H1 (cell line): ENCODE data around the gene WDR89. TPM values are rescaled to one million over a fixed set of nuclear protein-coding genes. Genes with fewer than 3 reads are reported as not detected.

Experiments used
- CTCF ChIA-PET: fragments of 300-600 bp; sonication (Branson Sonifier 250); formaldehyde crosslinking; loops from one replicate; lab custom pipeline; 2021; ENCODE audit not compliant: partially characterized antibody; lab: Charles Lee
- POLR2A ChIA-PET: fragments of 300-600 bp; sonication (Branson Sonifier 250); formaldehyde crosslinking; loops from one replicate; lab custom pipeline; 2021; ENCODE audit warnings: inconsistent platforms; ENCODE audit not compliant: partially characterized antibody; lab: Charles Lee
- DNase-seq, 2 experiments: peaks; one replicate each; pipeline versions ENCODE4 v3.0.0 to v3.0.0-alpha.2; 2010 to 2022; ENCODE audit warnings: low spot score in 2 of 2, low read depth in 1 of 2, mixed read lengths in 1 of 2
- FAIRE-seq: peaks from 2 replicates; lab custom pipeline; 2011; peaks lifted over from hg19 to GRCh38; lab: Jason Lieb, UNC
- H2AFZ ChIP-seq: 2 replicates; pipeline ENCODE4 v1.8.1; 2012; ENCODE audit warnings: low read length, inconsistent platforms
- H2AK5ac ChIP-seq: 2 replicates; pipeline ENCODE4 v1.6.1; 2013; ENCODE audit warnings: low read depth, low read length
- H2BK120ac ChIP-seq: replicated peaks from 2 replicates; pipeline ENCODE3; 2013; ENCODE audit warnings: low read depth, low read length, inconsistent platforms
- H2BK12ac ChIP-seq: 2 replicates; pipeline ENCODE4 v1.6.1; 2013; ENCODE audit warnings: low read depth, low read length
- H2BK15ac ChIP-seq: 2 replicates; pipeline ENCODE4 v1.6.1; 2013; ENCODE audit warnings: low read length
- H2BK20ac ChIP-seq: 2 replicates; pipeline ENCODE4 v1.6.1; 2013; ENCODE audit warnings: low read length
- H2BK5ac ChIP-seq: 2 replicates; pipeline ENCODE4 v1.6.1; 2013; ENCODE audit warnings: low read depth, low read length
- H3K14ac ChIP-seq: 2 replicates; pipeline ENCODE4 v1.6.1; 2013; ENCODE audit warnings: inconsistent platforms; ENCODE audit not compliant: insufficient read length
- H3K18ac ChIP-seq: 2 replicates; pipeline ENCODE4 v1.6.1; 2013; ENCODE audit warnings: low read length; ENCODE audit errors: extremely low read depth
- H3K23ac ChIP-seq: 2 replicates; pipeline ENCODE4 v1.6.1; 2013; ENCODE audit warnings: inconsistent platforms; ENCODE audit not compliant: insufficient read length
- H3K23me2 ChIP-seq: 2 replicates; pipeline ENCODE4 v1.6.1; 2013; ENCODE audit warnings: low read depth, low read length
- H3K27ac ChIP-seq: 2 replicates; pipeline ENCODE4 v1.6.1; 2011; ENCODE audit warnings: low read depth, low read length, inconsistent platforms
- H3K27me3 ChIP-seq, 4 experiments: replicated peaks in 1 of 4; 1 replicate in 1 of 4; 2 replicates in 3 of 4; pipeline versions ENCODE4 v1.6.1 to v1.8.1; 2011 to 2013; ENCODE audit warnings: low read length in 3 of 4, mild to moderate bottlenecking in 3 of 4, inconsistent platforms in 2 of 4, mixed read lengths in 2 of 4, moderate library complexity in 1 of 4; ENCODE audit not compliant: control insufficient read depth in 3 of 4, insufficient read depth in 3 of 4; ENCODE audit errors: extremely low read depth in 1 of 4
- H3K36me3 ChIP-seq, 4 experiments: 2 replicates each; pipeline versions ENCODE4 v1.6.1 to v1.8.1; 2011 to 2013; ENCODE audit warnings: mild to moderate bottlenecking in 4 of 4, low read length in 3 of 4, moderate library complexity in 2 of 4, control low read depth in 1 of 4, inconsistent platforms in 1 of 4; ENCODE audit not compliant: insufficient read depth in 4 of 4, control insufficient read depth in 2 of 4
- H3K4ac ChIP-seq: replicated peaks from 2 replicates; pipeline ENCODE3; 2013; ENCODE audit warnings: low read length, low read depth, mixed read lengths, inconsistent platforms; ENCODE audit not compliant: insufficient read length
- H3K4me1 ChIP-seq, 4 experiments: replicated peaks in 1 of 4; 1 replicate in 1 of 4; 2 replicates in 3 of 4; pipeline versions ENCODE4 v1.6.1 to v1.8.1; 2011 to 2013; ENCODE audit warnings: low read length in 3 of 4, inconsistent platforms in 2 of 4, mixed read lengths in 1 of 4; ENCODE audit not compliant: insufficient read depth in 4 of 4, control insufficient read depth in 3 of 4
- H3K4me2 ChIP-seq, 2 experiments: 2 replicates each; pipeline versions ENCODE4 v1.6.1 to v1.8.1; 2011 to 2013; ENCODE audit warnings: low read depth in 2 of 2, low read length in 2 of 2, control low read depth in 1 of 2, inconsistent platforms in 1 of 2, mild to moderate bottlenecking in 1 of 2; ENCODE audit not compliant: insufficient read depth in 1 of 2
- H3K4me3 ChIP-seq, 4 experiments: fragments of 200-600, 300-600 bp in 1 of 4; sonication (generic), shearing (Covaris generic), sonication (Bioruptor Twin) in 1 of 4; 2 replicates each; pipeline versions ENCODE4 v1.5.1 to v1.8.1; 2011 to 2016; ENCODE audit warnings: low read length in 4 of 4, low read depth in 3 of 4, control low read depth in 2 of 4, inconsistent platforms in 2 of 4, mild to moderate bottlenecking in 2 of 4, mixed read lengths in 1 of 4, moderate library complexity in 1 of 4; ENCODE audit not compliant: insufficient read depth in 2 of 4; ENCODE audit errors: extremely low read depth in 1 of 4
- H3K56ac ChIP-seq: replicated peaks from 2 replicates; pipeline ENCODE3; 2013; ENCODE audit warnings: low read depth, mild to moderate bottlenecking, mixed read lengths, low read length, inconsistent platforms; ENCODE audit not compliant: insufficient read length
- H3K79me1 ChIP-seq: 2 replicates; pipeline ENCODE4 v1.6.1; 2013; ENCODE audit warnings: low read depth, low read length, control low read depth
- H3K79me2 ChIP-seq, 2 experiments: 2 replicates each; pipeline versions ENCODE4 v1.6.1 to v1.8.1; 2012 to 2013; ENCODE audit warnings: low read length in 2 of 2, mild to moderate bottlenecking in 2 of 2, inconsistent platforms in 1 of 2; ENCODE audit not compliant: insufficient read depth in 2 of 2, control insufficient read depth in 1 of 2
- H3K9ac ChIP-seq, 4 experiments: replicated peaks in 1 of 4; 1 replicate in 1 of 4; 2 replicates in 3 of 4; pipeline versions ENCODE4 v1.6.1 to v1.8.1; 2011 to 2013; ENCODE audit warnings: low read depth in 3 of 4, low read length in 3 of 4, control low read depth in 2 of 4, mild to moderate bottlenecking in 2 of 4, moderate library complexity in 2 of 4, inconsistent platforms in 1 of 4; ENCODE audit errors: extremely low read depth in 1 of 4
- H3K9me3 ChIP-seq, 2 experiments: 2 replicates each; pipeline versions ENCODE4 v1.6.1 to v1.8.1; 2012 to 2013; ENCODE audit warnings: mild to moderate bottlenecking in 2 of 2, moderate library complexity in 2 of 2, control low read depth in 1 of 2, inconsistent platforms in 1 of 2, low read depth in 1 of 2, low read length in 1 of 2, mixed read lengths in 1 of 2; ENCODE audit not compliant: insufficient read depth in 2 of 2
- H4K20me1 ChIP-seq, 2 experiments: replicated peaks in 1 of 2; 2 replicates each; pipeline versions ENCODE3 to v1.8.1; 2011 to 2013; ENCODE audit warnings: inconsistent platforms in 2 of 2, low read length in 2 of 2, mild to moderate bottlenecking in 1 of 2; ENCODE audit not compliant: insufficient read depth in 2 of 2, control insufficient read depth in 1 of 2
- H4K5ac ChIP-seq: 2 replicates; pipeline ENCODE4 v1.6.1; 2013; ENCODE audit warnings: low read length, low read depth, mixed read lengths, inconsistent platforms; ENCODE audit not compliant: insufficient read length
- H4K8ac ChIP-seq: 2 replicates; pipeline ENCODE4 v1.8.0; 2013; ENCODE audit warnings: mild to moderate bottlenecking, moderate library complexity, low read length, inconsistent platforms; ENCODE audit not compliant: insufficient read depth; ENCODE audit errors: extremely low read depth
- H4K91ac ChIP-seq: replicated peaks from 2 replicates; pipeline ENCODE3; 2013; ENCODE audit warnings: low read length, mixed read lengths, inconsistent platforms; ENCODE audit not compliant: insufficient read length
- CHD2 ChIP-seq: IDR thresholded peaks from 2 replicates; pipeline ENCODE4 v1.6.1; 2012; ENCODE audit warnings: low read length, improper control_type of control experiment
- EGR1 ChIP-seq: IDR thresholded peaks from 2 replicates; pipeline ENCODE4 v1.6.1; 2011; ENCODE audit warnings: low read depth, low read length, borderline replicate concordance
- HDAC2 ChIP-seq, 2 experiments: fragments of 300-600 bp in 1 of 2; sonication (generic) in 1 of 2; IDR thresholded peaks; 2 replicates each; pipeline ENCODE4 v1.6.1; 2011 to 2012; ENCODE audit warnings: low read depth in 2 of 2, low read length in 2 of 2, mild to moderate bottlenecking in 2 of 2, moderate library complexity in 2 of 2, borderline replicate concordance in 1 of 2, inconsistent platforms in 1 of 2
- JUND ChIP-seq: IDR thresholded peaks from 2 replicates; pipeline ENCODE4 v1.6.1; 2011; ENCODE audit warnings: mild to moderate bottlenecking, improper control_type of control experiment, low read length
- RNF2 ChIP-seq: fragments of 200-900, 300-1000 bp; sonication (generic); IDR thresholded peaks from 2 replicates; pipeline ENCODE4 v1.7.1; 2016; ENCODE audit warnings: borderline replicate concordance, low read depth, mild to moderate bottlenecking, antibody characterized with exemption, low read length; ENCODE audit not compliant: poor library complexity, severe bottlenecking; ENCODE audit errors: missing control alignments
- SP1 ChIP-seq: IDR thresholded peaks from 2 replicates; pipeline ENCODE4 v1.6.1; 2011; ENCODE audit warnings: low read depth, low read length
- WGBS, 2 experiments: shearing (Covaris generic) in 1 of 2; methylation state at CpG; one replicate each; pipeline versions ENCODE4 v1.1.6 to v1.1.7; 2013 to 2015; ENCODE audit warnings: low lambda C conversion rate in 2 of 2, mixed read lengths in 2 of 2, inconsistent platforms in 1 of 2, low coverage in 1 of 2, missing lambda C conversion rate in 1 of 2; ENCODE audit not compliant: insufficient replicate concordance in 2 of 2, insufficient coverage in 1 of 2, insufficient read length in 1 of 2; ENCODE audit errors: extremely low coverage in 1 of 2, missing lambda C conversion rate in 1 of 2; 5-methylcytosine and 5-hydroxymethylcytosine counted together
- polyA plus RNA-seq, 7 experiments: library from polyadenylated mRNA; depleted of rRNA in 3 of 7; stranded (reverse) in 5 of 7; unstranded in 2 of 7; fragments of >200 nt in 5 of 7; fragments of 200-250 nt in 2 of 7; gene quantifications; 1 replicate in 5 of 7; 2 replicates in 1 of 7; 4 replicates in 1 of 7; pipeline versions ENCODE4 v1.2.1 to v1.2.3, GENCODE V29; 2011 to 2013; ENCODE audit warnings: missing spikeins in 2 of 7, mixed read lengths in 2 of 7
- total RNA-seq: library from RNA; stranded (reverse); fragmentation: NEBNext Ultra II Directional; extraction: Animal tissue kit (Norgen Biotek cat#: 25700); gene quantifications from 2 replicates; pipeline ENCODE4 v1.2.1, GENCODE V29; 2021
- TF ChIP-seq, protein P1 (sequence below): IDR thresholded peaks from 2 replicates; pipeline ENCODE4 v1.6.1; 2011; ENCODE audit warnings: low read depth, mild to moderate bottlenecking, low read length; ENCODE audit not compliant: insufficient read depth

The WDR89 gene
- total and polyA plus RNA-seq, 2 of the 8 experiments (the other 6 are each of a cell fraction or from before 2014, with no cell fraction given): 8.3 to 32.9 TPM

- CTCF ChIA-PET: interaction anchor here (0.7 to 1.1 kb wide), 2 partner anchors 9 to 12 kb away, joined by 3 to 4 read pairs; no protein-coding TSS in a partner anchor
- Histone ChIP-seq H3K18ac (no peak overlapping the region), H3K79me1 (no peaks in the 10 kb centered on the region; the same call in 1 of the 2 replicates), H3K9me3 (no peaks in the 10 kb centered on the region), H4K8ac (no peak overlapping the region), H3K9ac (no peak overlapping the region), H2BK20ac (no peak overlapping the region), H3K23ac (no peak overlapping the region), H3K4me1 (no peaks in the 10 kb centered on the region), H2AK5ac (no peak overlapping the region), H4K5ac (no peak overlapping the region), H2BK120ac (no peak overlapping the region), H4K20me1 (peaks cover 0 to 3% of the 10 kb centered on the region in 2 experiments), H2BK12ac (no peak overlapping the region), H3K56ac (peak overlapping the region; percentile 59), H2BK5ac (no peak overlapping the region), H3K23me2 (no peaks in the 10 kb centered on the region), H3K79me2 (peaks cover 0 to 8% of the 10 kb centered on the region in 2 experiments; a peak in 2 of 4 replicates), H3K27ac (no peak overlapping the region), H4K91ac (no peak overlapping the region), H3K36me3 (peaks cover 0 to 3% (median 0%) of the 10 kb centered on the region in 4 experiments; a peak in 1 of 8 replicates), H2BK15ac (no peak overlapping the region), H3K14ac (no peak overlapping the region), H3K4me2 (no peak overlapping the region), H2AFZ (no peak overlapping the region), H3K4ac (no peak overlapping the region), H3K27me3 (no peaks in the 10 kb centered on the region), H3K4me3 (no peak overlapping the region)
- TF ChIP-seq, protein P1, sequence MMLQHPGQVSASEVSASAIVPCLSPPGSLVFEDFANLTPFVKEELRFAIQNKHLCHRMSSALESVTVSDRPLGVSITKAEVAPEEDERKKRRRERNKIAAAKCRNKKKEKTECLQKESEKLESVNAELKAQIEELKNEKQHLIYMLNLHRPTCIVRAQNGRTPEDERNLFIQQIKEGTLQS: no peak
- no peak for TF ChIP-seq CHD2
- TF ChIP-seq SP1: no peak
- no peak for TF ChIP-seq HDAC2 (IDR thresholded peaks at IDR 0.05; ENCODE audit: borderline replicate concordance in 1 of 2, low read depth in 2 of 2, low read length in 2 of 2)
- no peak for TF ChIP-seq JUND
- no peak for TF ChIP-seq EGR1
- no peak for TF ChIP-seq RNF2
- no peak for DNase-seq
- WGBS, 2 experiments: 91% methylated on average over 10 of the region's 10 CpGs; no CpG with 5 or more reads in 1 of the 2 experiments
- FAIRE-seq: no peak
- POLR2A ChIA-PET: interaction anchor here (0.6 kb wide), 1 partner anchor 10 kb away, joined by 3 read pairs; no protein-coding TSS in a partner anchor
These were observed 36.6 kb downstream of the WDR89 start for GRCh38 chr14:63605041-63605532.
